ENCODE results near the gene FBXO2.

The FBXO2 gene

DNA sequence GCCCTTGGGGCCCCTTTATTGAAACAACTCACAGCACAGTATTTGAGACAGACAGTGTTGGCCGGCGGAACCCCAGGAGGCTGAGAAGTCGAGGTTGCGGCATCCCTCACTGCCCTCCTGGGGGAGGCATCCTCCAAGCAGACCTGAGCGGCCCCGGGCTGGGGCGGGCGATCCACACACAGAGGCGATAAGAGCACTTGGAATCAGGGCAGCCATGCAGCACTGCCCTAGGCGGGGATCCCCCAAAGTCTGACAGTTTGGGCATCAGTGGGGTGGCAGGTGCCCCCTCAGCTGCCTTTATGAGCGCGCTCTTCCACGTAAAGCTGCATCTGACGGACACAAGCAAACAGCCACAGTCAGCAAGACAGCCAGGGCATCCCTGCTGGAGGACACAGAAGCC, 20.3 kb upstream of the FBXO2 start:
- TF ChIP-seq, protein P1, sequence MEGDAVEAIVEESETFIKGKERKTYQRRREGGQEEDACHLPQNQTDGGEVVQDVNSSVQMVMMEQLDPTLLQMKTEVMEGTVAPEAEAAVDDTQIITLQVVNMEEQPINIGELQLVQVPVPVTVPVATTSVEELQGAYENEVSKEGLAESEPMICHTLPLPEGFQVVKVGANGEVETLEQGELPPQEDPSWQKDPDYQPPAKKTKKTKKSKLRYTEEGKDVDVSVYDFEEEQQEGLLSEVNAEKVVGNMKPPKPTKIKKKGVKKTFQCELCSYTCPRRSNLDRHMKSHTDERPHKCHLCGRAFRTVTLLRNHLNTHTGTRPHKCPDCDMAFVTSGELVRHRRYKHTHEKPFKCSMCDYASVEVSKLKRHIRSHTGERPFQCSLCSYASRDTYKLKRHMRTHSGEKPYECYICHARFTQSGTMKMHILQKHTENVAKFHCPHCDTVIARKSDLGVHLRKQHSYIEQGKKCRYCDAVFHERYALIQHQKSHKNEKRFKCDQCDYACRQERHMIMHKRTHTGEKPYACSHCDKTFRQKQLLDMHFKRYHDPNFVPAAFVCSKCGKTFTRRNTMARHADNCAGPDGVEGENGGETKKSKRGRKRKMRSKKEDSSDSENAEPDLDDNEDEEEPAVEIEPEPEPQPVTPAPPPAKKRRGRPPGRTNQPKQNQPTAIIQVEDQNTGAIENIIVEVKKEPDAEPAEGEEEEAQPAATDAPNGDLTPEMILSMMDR (IDR thresholded peaks at IDR 0.05): no peak
- intact Hi-C loops (cut with DNase I; ENCODE audit: low total_unique reads): no loop called here
- no peak overlapping the region for H3K27ac ChIP-seq
- no peaks in the 10 kb centered on the region for H3K27me3 ChIP-seq
- H3K9me3 ChIP-seq: no peaks in the 10 kb centered on the region
- no peak overlapping the region for H3K4me3 ChIP-seq
- H3K4me1 ChIP-seq: peaks cover 0 to 3% (median under 1%) of the 10 kb centered on the region in 4 donors
- no peak for DNase-seq
- H3K36me3 ChIP-seq: peaks cover 21 to 74% (median 61%) of the 10 kb centered on the region in 3 donors

DNA sequence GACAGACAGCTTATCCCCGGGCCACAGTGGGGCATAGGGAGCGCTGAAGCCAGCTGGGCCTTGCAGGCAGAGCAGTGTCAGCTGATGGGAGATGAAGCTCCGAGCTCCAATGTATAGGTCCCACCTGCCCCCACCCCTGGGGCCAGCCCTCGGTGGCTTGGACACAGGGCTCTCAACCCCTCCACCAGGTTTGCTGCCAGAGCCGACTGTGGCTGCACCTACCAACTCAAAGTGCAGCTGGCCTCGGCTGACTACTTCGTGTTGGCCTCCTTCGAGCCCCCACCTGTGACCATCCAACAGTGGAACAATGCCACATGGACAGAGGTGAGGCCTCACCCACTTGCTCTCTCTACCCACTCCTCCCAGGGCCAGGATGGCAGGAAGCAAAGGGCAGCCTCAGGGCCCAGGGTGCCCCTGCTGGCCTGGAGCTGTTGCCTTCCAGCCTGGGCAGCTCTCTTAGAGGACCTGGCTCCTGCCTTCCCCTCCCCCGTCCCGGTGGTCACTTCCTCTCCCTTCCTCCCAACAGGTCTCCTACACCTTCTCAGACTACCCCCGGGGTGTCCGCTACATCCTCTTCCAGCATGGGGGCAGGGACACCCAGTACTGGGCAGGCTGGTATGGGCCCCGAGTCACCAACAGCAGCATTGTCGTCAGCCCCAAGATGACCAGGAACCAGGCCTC, 19.0 kb upstream of the FBXO2 start:
- no peak for DNase-seq
- Histone ChIP-seq H3K27me3 (no peaks in the 10 kb centered on the region), H3K36me3 (peaks cover 21 to 74% (median 61%) of the 10 kb centered on the region in 3 donors), H3K27ac (no peak overlapping the region), H3K4me1 (no peaks in the 10 kb centered on the region), H3K4me3 (no peak overlapping the region), H3K9me3 (no peaks in the 10 kb centered on the region)
- intact Hi-C loops (cut with DNase I; ENCODE audit: low total_unique reads): no loop called here
- TF ChIP-seq, protein P1 (IDR thresholded peaks at IDR 0.05): no peak

DNA sequence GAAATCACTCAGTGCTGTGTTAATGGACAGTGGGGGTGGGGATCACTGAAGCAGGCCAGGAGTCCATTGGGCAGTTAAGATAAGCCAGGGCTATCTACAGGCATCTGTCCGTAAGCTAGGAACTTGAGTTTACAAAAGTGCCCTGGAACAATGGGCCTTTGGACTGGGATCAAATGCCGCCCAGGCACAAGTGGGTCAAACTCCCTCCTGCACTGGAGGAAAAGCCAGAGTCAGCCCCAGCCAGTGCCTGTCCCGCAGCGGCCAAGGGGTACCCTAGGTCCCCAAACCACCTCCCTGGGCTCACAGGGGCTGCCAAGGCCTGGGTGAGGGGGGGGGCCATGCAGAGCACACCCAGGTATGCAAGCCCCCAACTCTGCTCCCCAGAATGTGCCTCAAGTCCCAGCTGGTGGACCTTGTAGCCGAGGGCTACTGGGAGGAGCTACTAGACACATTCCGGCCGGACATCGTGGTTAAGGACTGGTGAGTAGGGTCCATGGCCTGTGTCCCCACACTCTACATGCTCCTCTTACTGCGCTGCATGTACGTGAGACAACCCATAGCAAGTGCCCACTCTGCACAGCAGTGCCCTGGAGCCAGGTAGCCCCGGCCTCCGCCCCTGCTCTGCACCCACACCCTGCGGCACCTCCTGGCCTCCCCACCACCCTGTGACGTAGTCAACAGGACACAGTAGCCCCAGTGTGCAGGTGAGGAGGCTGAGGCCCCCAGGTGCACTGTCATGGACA, 17.5 kb upstream of the FBXO2 start:
- no peak for DNase-seq
- H3K4me3 ChIP-seq: no peak overlapping the region
- H3K4me1 ChIP-seq: no peaks in the 10 kb centered on the region
- H3K27me3 ChIP-seq: no peaks in the 10 kb centered on the region
- peaks cover 21 to 65% (median 53%) of the 10 kb centered on the region in 3 donors for H3K36me3 ChIP-seq
- H3K27ac ChIP-seq: no peak overlapping the region
- TF ChIP-seq, protein P1 (IDR thresholded peaks at IDR 0.05): no peak
- no peaks in the 10 kb centered on the region for H3K9me3 ChIP-seq
- intact Hi-C loops (cut with DNase I; ENCODE audit: low total_unique reads): no loop called here

DNA sequence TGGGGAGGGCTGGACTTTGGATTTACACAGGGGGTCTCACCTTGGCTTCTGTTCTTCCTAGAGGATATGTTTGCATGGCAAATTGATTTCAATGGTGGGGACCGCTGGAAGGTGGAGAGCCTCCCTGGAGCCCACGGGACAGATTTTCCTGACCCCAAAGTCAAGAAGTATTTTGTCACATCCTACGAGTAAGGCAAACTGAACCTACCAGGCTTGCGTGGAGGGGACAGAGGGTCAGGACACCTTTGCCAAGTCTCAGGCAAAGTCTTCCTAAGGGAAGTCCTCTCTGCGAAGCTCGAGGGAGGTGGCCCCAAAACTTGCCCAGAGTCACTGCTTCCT, 16.9 kb upstream of the FBXO2 start:
- no peak for DNase-seq
- intact Hi-C loops (cut with DNase I; ENCODE audit: low total_unique reads): no loop called here
- H3K4me1 ChIP-seq: no peaks in the 10 kb centered on the region
- TF ChIP-seq, protein P1 (IDR thresholded peaks at IDR 0.05): no peak
- no peak overlapping the region for H3K27ac ChIP-seq
- no peaks in the 10 kb centered on the region for H3K9me3 ChIP-seq
- no peak overlapping the region for H3K4me3 ChIP-seq
- peaks cover 21 to 60% (median 48%) of the 10 kb centered on the region in 3 donors for H3K36me3 ChIP-seq
- H3K27me3 ChIP-seq: no peaks in the 10 kb centered on the region

DNA sequence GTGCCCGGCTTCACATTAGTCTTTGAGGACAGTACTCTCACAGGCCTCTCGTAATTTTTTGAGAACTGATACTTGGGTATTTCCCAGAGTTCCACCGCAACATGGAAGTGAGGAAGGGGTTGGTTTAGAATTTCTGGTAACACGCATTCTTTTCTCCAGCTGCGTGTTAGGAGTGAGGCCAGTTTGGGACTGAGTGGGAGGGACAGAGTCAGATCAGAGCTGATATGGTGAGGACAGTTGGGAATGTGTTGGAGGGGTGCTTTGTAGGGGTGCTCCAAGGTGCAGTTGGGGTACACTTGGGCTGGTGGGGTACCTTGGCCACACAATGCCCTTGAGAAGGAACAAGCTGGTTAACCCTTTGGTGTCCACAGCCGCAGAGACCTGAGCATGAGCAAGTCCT, 16.5 kb upstream of the FBXO2 start:
- no peak overlapping the region for H3K4me3 ChIP-seq
- peaks cover 21 to 55% (median 44%) of the 10 kb centered on the region in 3 donors for H3K36me3 ChIP-seq
- intact Hi-C loops (cut with DNase I; ENCODE audit: low total_unique reads): no loop called here
- H3K27ac ChIP-seq: no peak overlapping the region
- no peak for DNase-seq
- no peaks in the 10 kb centered on the region for H3K9me3 ChIP-seq
- TF ChIP-seq, protein P1 (IDR thresholded peaks at IDR 0.05): no peak
- no peaks in the 10 kb centered on the region for H3K27me3 ChIP-seq
- no peaks in the 10 kb centered on the region for H3K4me1 ChIP-seq
